WTC11 (cell line): Measurements from ENCODE around the gene ZC3H12C. TPM values are rescaled to one million over a fixed set of nuclear protein-coding genes. Genes with fewer than 3 reads are reported as not detected.

Experiments
- ATAC-seq: fragments of 200-7000 bp; cut with Tn5 transposase; 2 replicates; pipeline ENCODE4 v1.10.0; 2021; ENCODE audit warnings: mild to moderate bottlenecking, moderate library complexity
- CTCF ChIA-PET: fragments of 300-600 bp; sonication (Branson Sonifier 250); formaldehyde crosslinking; loops from one replicate; lab custom pipeline; 2021; ENCODE audit warnings: antibody characterized with exemption; lab: Charles Lee
- POLR2A ChIA-PET: fragments of 350-600 bp; sonication (Branson Sonifier 250); formaldehyde crosslinking; loops from one replicate; lab custom pipeline; 2021; ENCODE audit warnings: antibody characterized with exemption; lab: Charles Lee
- DNase-seq: peaks from one replicate; pipeline ENCODE4 v3.0.0; 2021; ENCODE audit warnings: low spot score
- H3K27ac Mint-ChIP-seq: 2 replicates; pipeline ENCODE4 v1.8.0; 2021; ENCODE audit warnings: mixed read lengths
- H3K27me3 Mint-ChIP-seq: 2 replicates; pipeline ENCODE4 v1.8.0; 2021; ENCODE audit warnings: low read depth, mild to moderate bottlenecking, moderate library complexity, mixed read lengths
- H3K36me3 Mint-ChIP-seq: 2 replicates; pipeline ENCODE4 v1.8.0; 2021; ENCODE audit warnings: mixed read lengths
- H3K4me1 Mint-ChIP-seq: 2 replicates; pipeline ENCODE4 v1.8.0; 2022; ENCODE audit warnings: mixed read lengths
- H3K4me3 Mint-ChIP-seq: 2 replicates; pipeline ENCODE4 v1.8.0; 2021; ENCODE audit warnings: mild to moderate bottlenecking, moderate library complexity, mixed read lengths
- H3K9me3 Mint-ChIP-seq: 2 replicates; pipeline ENCODE4 v1.8.0; 2021; ENCODE audit warnings: mixed read lengths
- CBFB ChIP-seq: sonication (generic); formaldehyde crosslinking; IDR thresholded peaks from 2 replicates; pipeline ENCODE4 v1.8.1; 2022; ENCODE audit warnings: mild to moderate bottlenecking, low read depth, missing genetic modification reagents
- CREB1 ChIP-seq: sonication (generic); formaldehyde crosslinking; IDR thresholded peaks from 2 replicates; pipeline ENCODE4 v1.8.0; 2023; ENCODE audit warnings: mild to moderate bottlenecking, missing genetic modification reagents
- EMX1 ChIP-seq: fragments of 250-450 bp; sonication (Bioruptor Pico); IDR thresholded peaks from 2 replicates; pipeline ENCODE4 v1.8.0; 2021; ENCODE audit warnings: mild to moderate bottlenecking
- ESRRA ChIP-seq: sonication (generic); formaldehyde crosslinking; IDR thresholded peaks from 2 replicates; pipeline ENCODE4 v1.8.1; 2022; ENCODE audit warnings: mild to moderate bottlenecking, missing genetic modification reagents, borderline replicate concordance
- IRF2 ChIP-seq: sonication (generic); formaldehyde crosslinking; IDR thresholded peaks from 2 replicates; pipeline ENCODE4 v1.8.0; 2022; ENCODE audit warnings: low read depth, missing genetic modification reagents, borderline replicate concordance
- MYBL2 ChIP-seq: sonication (generic); formaldehyde crosslinking; IDR thresholded peaks from 2 replicates; pipeline ENCODE4 v1.8.1; 2023; ENCODE audit warnings: mild to moderate bottlenecking, moderate library complexity, missing genetic modification reagents
- OVOL2 ChIP-seq: fragments of 250-450 bp; sonication (Bioruptor Pico); IDR thresholded peaks from 2 replicates; pipeline ENCODE4 v1.9.0; 2021; ENCODE audit warnings: mild to moderate bottlenecking, borderline replicate concordance
- SMAD3 ChIP-seq: sonication (generic); formaldehyde crosslinking; IDR thresholded peaks from 2 replicates; pipeline ENCODE4 v1.8.0; 2022; ENCODE audit warnings: missing genetic modification reagents, mild to moderate bottlenecking, borderline replicate concordance
- SOX15 ChIP-seq: fragments of 250-450 bp; sonication (Bioruptor Pico); IDR thresholded peaks from 2 replicates; pipeline ENCODE4 v1.9.0; 2021; ENCODE audit warnings: mild to moderate bottlenecking
- ZBTB21 ChIP-seq: sonication (generic); formaldehyde crosslinking; IDR thresholded peaks from 2 replicates; pipeline ENCODE4 v1.8.1; 2023; ENCODE audit warnings: mild to moderate bottlenecking, missing genetic modification reagents, borderline replicate concordance
- ZNF416 ChIP-seq: fragments of 250-450 bp; sonication (Bioruptor Pico); IDR thresholded peaks from 2 replicates; pipeline ENCODE4 v1.9.0; 2021; ENCODE audit warnings: mild to moderate bottlenecking, inconsistent platforms
- ZNF532 ChIP-seq: fragments of 250-450 bp; sonication (Bioruptor Pico); IDR thresholded peaks from 2 replicates; pipeline ENCODE4 v1.9.0; 2021; ENCODE audit warnings: mild to moderate bottlenecking, borderline replicate concordance
- total RNA-seq: library from RNA; stranded (reverse); gene quantifications from 3 replicates; pipeline ENCODE4 v1.2.3, GENCODE V29; 2021
- TF ChIP-seq, protein P1 (sequence below): sonication (generic); formaldehyde crosslinking; IDR thresholded peaks from 2 replicates; pipeline ENCODE4 v1.8.1; 2023; ENCODE audit warnings: mild to moderate bottlenecking, moderate library complexity, missing genetic modification reagents
- TF ChIP-seq, protein P2 (sequence below): fragments of 250-450 bp; sonication (Bioruptor Pico); conservative IDR thresholded peaks from 2 replicates; pipeline ENCODE4 v1.9.0; 2021; ENCODE audit warnings: mild to moderate bottlenecking
- TF ChIP-seq, protein P3 (sequence below): fragments of 200-600 bp; IDR thresholded peaks from 2 replicates; pipeline ENCODE4 v1.8.0; 2022; ENCODE audit warnings: antibody characterized with exemption
- TF ChIP-seq, protein P4 (sequence below): sonication (generic); formaldehyde crosslinking; IDR thresholded peaks from 2 replicates; pipeline ENCODE4 v1.8.1; 2022; ENCODE audit warnings: low read depth, missing genetic modification reagents, borderline replicate concordance

ZC3H12C gene
- total RNA-seq, 1 experiment from 2014 or later = 2.4 TPM

- no peak for ATAC-seq
- no peak overlapping the region for H3K27ac Mint-ChIP-seq
- peaks cover 14% of the 10 kb centered on the region for H3K36me3 Mint-ChIP-seq
- no peaks in the 10 kb centered on the region for H3K27me3 Mint-ChIP-seq
- H3K9me3 Mint-ChIP-seq = no peaks in the 10 kb centered on the region
- TF ChIP-seq CBFB (CRISPR knock-in tag) (no peak), ZNF416 (CRISPR knock-in tag) (no peak), MYBL2 (CRISPR knock-in tag) (no peak), SOX15 (CRISPR knock-in tag) (no peak), SMAD3 (no peak), EMX1 (CRISPR knock-in tag) (no peak), CREB1 (CRISPR knock-in tag) (no peak), IRF2 (CRISPR knock-in tag) (no peak), ZNF532 (no peak), ESRRA (CRISPR knock-in tag) (no peak), OVOL2 (CRISPR knock-in tag) (no peak), ZBTB21 (CRISPR knock-in tag) (no peak)
- TF ChIP-seq, protein P1, sequence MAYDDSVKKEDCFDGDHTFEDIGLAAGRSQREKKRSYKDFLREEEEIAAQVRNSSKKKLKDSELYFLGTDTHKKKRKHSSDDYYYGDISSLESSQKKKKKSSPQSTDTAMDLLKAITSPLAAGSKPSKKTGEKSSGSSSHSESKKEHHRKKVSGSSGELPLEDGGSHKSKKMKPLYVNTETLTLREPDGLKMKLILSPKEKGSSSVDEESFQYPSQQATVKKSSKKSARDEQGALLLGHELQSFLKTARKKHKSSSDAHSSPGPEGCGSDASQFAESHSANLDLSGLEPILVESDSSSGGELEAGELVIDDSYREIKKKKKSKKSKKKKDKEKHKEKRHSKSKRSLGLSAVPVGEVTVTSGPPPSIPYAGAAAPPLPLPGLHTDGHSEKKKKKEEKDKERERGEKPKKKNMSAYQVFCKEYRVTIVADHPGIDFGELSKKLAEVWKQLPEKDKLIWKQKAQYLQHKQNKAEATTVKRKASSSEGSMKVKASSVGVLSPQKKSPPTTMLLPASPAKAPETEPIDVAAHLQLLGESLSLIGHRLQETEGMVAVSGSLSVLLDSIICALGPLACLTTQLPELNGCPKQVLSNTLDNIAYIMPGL (CRISPR knock-in tag) = no peak
- TF ChIP-seq, protein P2, sequence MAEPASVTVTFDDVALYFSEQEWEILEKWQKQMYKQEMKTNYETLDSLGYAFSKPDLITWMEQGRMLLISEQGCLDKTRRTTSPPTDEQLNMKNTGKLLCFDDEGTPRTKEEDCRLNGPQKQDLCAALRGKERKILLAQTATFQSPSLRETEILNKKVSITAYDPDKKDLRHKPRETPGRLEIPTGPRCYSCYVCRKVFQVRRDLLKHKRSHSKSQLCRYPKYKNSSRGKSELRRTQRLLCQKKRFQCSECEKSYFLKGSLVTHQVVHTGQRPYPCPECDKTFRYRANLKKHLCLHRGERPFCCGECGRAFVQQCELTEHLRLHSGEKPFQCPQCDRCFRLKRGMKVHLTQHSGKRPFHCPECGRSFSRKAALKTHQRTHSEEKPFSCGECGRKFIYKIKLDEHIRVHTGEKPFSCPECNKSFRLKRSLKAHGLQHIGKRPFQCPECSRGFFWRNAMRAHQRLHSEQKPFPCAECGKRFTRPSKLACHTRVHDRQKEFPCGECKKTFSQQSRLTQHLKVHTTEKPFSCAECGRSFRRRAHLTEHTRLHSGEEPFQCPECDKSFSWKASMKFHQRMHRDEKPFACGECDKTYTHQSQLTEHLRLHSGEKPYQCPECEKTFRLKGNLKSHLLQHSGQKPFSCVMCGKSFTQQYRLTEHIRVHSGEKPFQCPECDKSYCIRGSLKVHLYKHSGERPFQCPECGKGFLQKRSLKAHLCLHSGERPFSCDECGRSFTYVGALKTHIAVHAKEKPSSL (CRISPR knock-in tag) = no peak
- TF ChIP-seq, protein P3, sequence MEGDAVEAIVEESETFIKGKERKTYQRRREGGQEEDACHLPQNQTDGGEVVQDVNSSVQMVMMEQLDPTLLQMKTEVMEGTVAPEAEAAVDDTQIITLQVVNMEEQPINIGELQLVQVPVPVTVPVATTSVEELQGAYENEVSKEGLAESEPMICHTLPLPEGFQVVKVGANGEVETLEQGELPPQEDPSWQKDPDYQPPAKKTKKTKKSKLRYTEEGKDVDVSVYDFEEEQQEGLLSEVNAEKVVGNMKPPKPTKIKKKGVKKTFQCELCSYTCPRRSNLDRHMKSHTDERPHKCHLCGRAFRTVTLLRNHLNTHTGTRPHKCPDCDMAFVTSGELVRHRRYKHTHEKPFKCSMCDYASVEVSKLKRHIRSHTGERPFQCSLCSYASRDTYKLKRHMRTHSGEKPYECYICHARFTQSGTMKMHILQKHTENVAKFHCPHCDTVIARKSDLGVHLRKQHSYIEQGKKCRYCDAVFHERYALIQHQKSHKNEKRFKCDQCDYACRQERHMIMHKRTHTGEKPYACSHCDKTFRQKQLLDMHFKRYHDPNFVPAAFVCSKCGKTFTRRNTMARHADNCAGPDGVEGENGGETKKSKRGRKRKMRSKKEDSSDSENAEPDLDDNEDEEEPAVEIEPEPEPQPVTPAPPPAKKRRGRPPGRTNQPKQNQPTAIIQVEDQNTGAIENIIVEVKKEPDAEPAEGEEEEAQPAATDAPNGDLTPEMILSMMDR = no peak
- TF ChIP-seq, protein P4, sequence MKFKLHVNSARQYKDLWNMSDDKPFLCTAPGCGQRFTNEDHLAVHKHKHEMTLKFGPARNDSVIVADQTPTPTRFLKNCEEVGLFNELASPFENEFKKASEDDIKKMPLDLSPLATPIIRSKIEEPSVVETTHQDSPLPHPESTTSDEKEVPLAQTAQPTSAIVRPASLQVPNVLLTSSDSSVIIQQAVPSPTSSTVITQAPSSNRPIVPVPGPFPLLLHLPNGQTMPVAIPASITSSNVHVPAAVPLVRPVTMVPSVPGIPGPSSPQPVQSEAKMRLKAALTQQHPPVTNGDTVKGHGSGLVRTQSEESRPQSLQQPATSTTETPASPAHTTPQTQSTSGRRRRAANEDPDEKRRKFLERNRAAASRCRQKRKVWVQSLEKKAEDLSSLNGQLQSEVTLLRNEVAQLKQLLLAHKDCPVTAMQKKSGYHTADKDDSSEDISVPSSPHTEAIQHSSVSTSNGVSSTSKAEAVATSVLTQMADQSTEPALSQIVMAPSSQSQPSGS (CRISPR knock-in tag) = no peak
- no peak for DNase-seq
- ChIA-PET POLR2A (no interaction called here), CTCF (no interaction called here)
- H3K4me1 Mint-ChIP-seq = peaks cover 4% of the 10 kb centered on the region
- no peak overlapping the region for H3K4me3 Mint-ChIP-seq
Measured at GRCh38 chr11:110168033-110168803, 75.0 kb downstream of the ZC3H12C start.
